DND-41 (cell line): ENCODE data around the gene SP100.
"Not testable (repeated sequence)": the region's sequence is repeated elsewhere in the genome, so short reads cannot be mapped to it uniquely, and the experiment has no call there.

Experiments
- ATAC-seq: fragments of 200-7000 bp; cut with Tn5 transposase; 3 replicates; pipeline ENCODE4 v1.9.1; 2021; ENCODE audit warnings: low read depth; ENCODE audit not compliant: insufficient read depth
- DNase-seq: peaks from one replicate; pipeline ENCODE4 v3.0.0-alpha.2; 2020
- H2AFZ ChIP-seq: 2 replicates; pipeline ENCODE4 v1.6.0; 2012; ENCODE audit warnings: low read depth, low read length
- H3K27ac ChIP-seq: 2 replicates; pipeline ENCODE4 v1.5.1; 2012; ENCODE audit warnings: low read length, inconsistent platforms
- H3K27me3 ChIP-seq: fragments of 200-600 bp; sonication (generic); 2 replicates; pipeline ENCODE4 v1.6.0; 2012; ENCODE audit warnings: low read length, mild to moderate bottlenecking, inconsistent platforms; ENCODE audit not compliant: insufficient read depth, poor library complexity
- H3K36me3 ChIP-seq: 2 replicates; pipeline ENCODE4 v1.5.1; 2012; ENCODE audit warnings: low read length, inconsistent platforms; ENCODE audit not compliant: insufficient read depth
- H3K4me1 ChIP-seq: 2 replicates; pipeline ENCODE4 v1.5.1; 2012; ENCODE audit warnings: mild to moderate bottlenecking, low read length; ENCODE audit not compliant: insufficient read depth
- H3K4me2 ChIP-seq: 2 replicates; pipeline ENCODE4 v1.6.0; 2012; ENCODE audit warnings: mild to moderate bottlenecking, moderate library complexity, low read length, inconsistent platforms; ENCODE audit not compliant: insufficient read depth
- H3K4me3 ChIP-seq, 2 experiments: fragments of 200-600 bp in 1 of 2; shearing (Covaris generic) in 1 of 2; 2 replicates each; pipeline ENCODE4 v1.5.1; 2012 to 2016; ENCODE audit warnings: inconsistent platforms in 2 of 2, low read length in 2 of 2, mild to moderate bottlenecking in 2 of 2, low read depth in 1 of 2, moderate library complexity in 1 of 2
- H3K79me2 ChIP-seq: 2 replicates; pipeline ENCODE4 v1.6.0; 2012; ENCODE audit warnings: low read length, inconsistent platforms; ENCODE audit not compliant: insufficient read depth
- H3K9ac ChIP-seq: 2 replicates; pipeline ENCODE4 v1.6.0; 2012; ENCODE audit warnings: low read depth, mild to moderate bottlenecking, inconsistent platforms, low read length, moderate library complexity
- H3K9me3 ChIP-seq: 2 replicates; pipeline ENCODE4 v1.5.1; 2012; ENCODE audit warnings: low read length, moderate library complexity, mild to moderate bottlenecking, inconsistent platforms; ENCODE audit not compliant: insufficient read depth, severe bottlenecking
- H4K20me1 ChIP-seq: 2 replicates; pipeline ENCODE4 v1.6.0; 2012; ENCODE audit warnings: low read length; ENCODE audit not compliant: insufficient read depth
- EZH2 ChIP-seq: IDR thresholded peaks from 3 replicates; pipeline ENCODE4 v1.6.1; 2012; ENCODE audit warnings: borderline replicate concordance, low read depth, mild to moderate bottlenecking, moderate library complexity, low read length, inconsistent platforms; ENCODE audit not compliant: severe bottlenecking
- TF ChIP-seq, protein P1 (sequence below): IDR thresholded peaks from 2 replicates; pipeline ENCODE4 v1.5.1; 2012; ENCODE audit warnings: borderline replicate concordance, low read length, moderate library complexity, mild to moderate bottlenecking; ENCODE audit not compliant: poor library complexity, severe bottlenecking; ENCODE audit errors: extremely low read depth

SP100 gene

DNA sequence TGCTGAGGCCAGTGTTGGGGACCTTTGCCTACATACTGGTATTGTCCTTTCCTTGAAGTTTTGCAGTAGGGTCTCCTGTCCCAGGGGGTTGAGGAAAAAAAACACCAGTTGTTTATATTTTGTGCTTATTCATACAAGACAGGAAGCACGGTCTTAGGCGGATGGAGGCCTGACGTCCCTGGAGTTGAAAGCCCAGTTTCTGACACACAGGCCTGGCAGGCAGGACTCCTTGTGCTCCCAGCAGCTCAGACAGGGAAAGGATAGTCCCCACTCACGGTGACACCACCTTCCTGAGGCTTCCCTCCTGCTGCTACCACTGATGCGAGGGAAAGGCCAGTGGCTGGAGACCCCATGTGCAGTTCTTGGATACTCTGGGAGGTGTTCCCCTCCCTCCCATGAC, 15.5 kb upstream of the SP100 start:
- no peak overlapping the region for H3K4me3 ChIP-seq
- no peak overlapping the region for H3K27ac ChIP-seq
- H3K9ac ChIP-seq: no peak overlapping the region
- H3K36me3 ChIP-seq: peaks cover 45% of the 10 kb centered on the region
- H3K79me2 ChIP-seq: no peaks in the 10 kb centered on the region
- H4K20me1 ChIP-seq: no peaks in the 10 kb centered on the region
- ATAC-seq (no peak), DNase-seq (no peak)
- TF ChIP-seq, protein P1, sequence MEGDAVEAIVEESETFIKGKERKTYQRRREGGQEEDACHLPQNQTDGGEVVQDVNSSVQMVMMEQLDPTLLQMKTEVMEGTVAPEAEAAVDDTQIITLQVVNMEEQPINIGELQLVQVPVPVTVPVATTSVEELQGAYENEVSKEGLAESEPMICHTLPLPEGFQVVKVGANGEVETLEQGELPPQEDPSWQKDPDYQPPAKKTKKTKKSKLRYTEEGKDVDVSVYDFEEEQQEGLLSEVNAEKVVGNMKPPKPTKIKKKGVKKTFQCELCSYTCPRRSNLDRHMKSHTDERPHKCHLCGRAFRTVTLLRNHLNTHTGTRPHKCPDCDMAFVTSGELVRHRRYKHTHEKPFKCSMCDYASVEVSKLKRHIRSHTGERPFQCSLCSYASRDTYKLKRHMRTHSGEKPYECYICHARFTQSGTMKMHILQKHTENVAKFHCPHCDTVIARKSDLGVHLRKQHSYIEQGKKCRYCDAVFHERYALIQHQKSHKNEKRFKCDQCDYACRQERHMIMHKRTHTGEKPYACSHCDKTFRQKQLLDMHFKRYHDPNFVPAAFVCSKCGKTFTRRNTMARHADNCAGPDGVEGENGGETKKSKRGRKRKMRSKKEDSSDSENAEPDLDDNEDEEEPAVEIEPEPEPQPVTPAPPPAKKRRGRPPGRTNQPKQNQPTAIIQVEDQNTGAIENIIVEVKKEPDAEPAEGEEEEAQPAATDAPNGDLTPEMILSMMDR: no peak
- no peak for TF ChIP-seq EZH2
- no peaks in the 10 kb centered on the region for H3K27me3 ChIP-seq
- no peaks in the 10 kb centered on the region for H3K4me1 ChIP-seq
- H2AFZ ChIP-seq: no peak overlapping the region
- peaks cover 5% of the 10 kb centered on the region for H3K9me3 ChIP-seq
- no peak overlapping the region for H3K4me2 ChIP-seq

DNA sequence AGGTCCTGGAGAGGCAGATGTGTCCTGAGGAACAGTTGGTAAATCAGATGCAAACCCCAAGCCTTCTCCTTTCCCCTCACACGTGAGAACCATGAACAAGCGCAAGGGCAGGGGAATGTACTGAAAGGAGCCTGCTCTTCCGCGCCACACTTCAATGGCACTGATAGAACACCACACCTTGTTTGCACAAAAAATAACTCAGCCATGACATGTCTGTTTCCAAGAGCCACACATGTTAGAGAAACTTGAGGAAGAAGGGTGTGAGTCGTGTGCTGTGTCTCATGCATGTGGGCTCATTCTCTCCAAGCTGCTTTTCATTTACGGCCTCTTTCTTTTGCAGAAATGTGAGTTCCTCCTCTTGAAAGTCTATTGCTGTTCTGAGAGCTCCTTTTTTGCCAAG, 15.0 kb upstream of the SP100 start:
- H3K4me1 ChIP-seq, ATAC-seq: not testable (repeated sequence)

DNA sequence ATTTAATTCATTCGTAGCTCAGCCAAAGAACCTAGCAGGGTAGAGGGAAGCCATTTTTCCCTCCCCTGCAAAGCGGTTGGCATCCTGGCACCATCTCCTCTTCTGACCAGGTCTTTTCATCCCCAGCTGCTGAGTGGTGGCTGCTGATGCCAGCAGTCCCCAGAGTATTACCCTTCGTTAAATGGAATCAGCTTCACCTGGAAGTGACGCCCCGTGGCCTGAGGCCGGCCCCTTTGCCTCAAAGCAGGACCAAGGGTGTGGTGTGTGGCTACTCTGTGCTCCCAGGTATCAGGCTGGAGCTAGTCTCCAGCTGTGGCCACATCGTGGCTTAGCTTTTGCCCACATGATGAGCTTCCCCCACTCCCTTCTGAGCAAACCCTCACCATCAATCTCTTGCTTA, 12.3 kb upstream of the SP100 start:
- Histone ChIP-seq H3K9me3 (no peaks in the 10 kb centered on the region), H3K36me3 (peaks cover 33% of the 10 kb centered on the region), H4K20me1 (no peaks in the 10 kb centered on the region), H3K4me2 (no peak overlapping the region), H3K79me2 (no peaks in the 10 kb centered on the region), H3K4me1 (no peaks in the 10 kb centered on the region), H3K27ac (no peak overlapping the region), H3K27me3 (no peaks in the 10 kb centered on the region), H3K9ac (no peak overlapping the region), H3K4me3 (no peak overlapping the region), H2AFZ (no peak overlapping the region)
- no peak for DNase-seq
- no peak for ATAC-seq
- TF ChIP-seq, protein P1: no peak
- no peak for TF ChIP-seq EZH2

More for the DNA sequence above, 15.0 kb upstream of the SP100 start:
- not testable (repeated sequence) for H3K27me3 ChIP-seq, H3K9me3 ChIP-seq, H2AFZ ChIP-seq, H3K79me2 ChIP-seq, DNase-seq, H3K27ac ChIP-seq, H3K4me2 ChIP-seq, H3K4me3 ChIP-seq, H3K9ac ChIP-seq, H4K20me1 ChIP-seq
- H3K36me3 ChIP-seq: peaks cover 39% of the 10 kb centered on the region

DNA sequence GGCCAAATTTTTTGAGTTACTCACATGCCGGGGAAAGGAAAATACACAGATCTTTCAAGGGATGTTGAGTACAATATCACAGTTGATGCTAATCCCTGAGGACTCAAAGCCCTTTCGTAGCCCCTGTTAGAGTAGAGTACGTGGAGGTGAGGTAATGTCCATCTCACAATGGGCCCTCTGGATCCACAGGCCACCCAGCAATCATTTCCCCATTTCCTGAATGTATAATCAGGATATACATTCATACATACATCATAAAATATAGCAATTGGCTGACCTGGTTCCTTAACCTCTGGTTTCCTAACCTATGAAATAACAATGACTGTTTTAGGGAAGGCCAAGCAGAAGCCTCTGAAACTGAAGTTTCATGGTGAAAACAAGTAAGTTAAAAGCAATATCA, 10.2 kb upstream of the SP100 start:
- H3K27ac ChIP-seq: no peak overlapping the region
- no peak overlapping the region for H3K4me3 ChIP-seq
- H3K9ac ChIP-seq: no peak overlapping the region
- no peak overlapping the region for H2AFZ ChIP-seq
- no peak overlapping the region for H3K4me2 ChIP-seq
- peaks cover 2% of the 10 kb centered on the region for H3K4me1 ChIP-seq
- ATAC-seq: no peak
- TF ChIP-seq, protein P1: no peak
- no peak for TF ChIP-seq EZH2
- H3K9me3 ChIP-seq: no peaks in the 10 kb centered on the region
- H3K27me3 ChIP-seq: no peaks in the 10 kb centered on the region
- peaks cover 21% of the 10 kb centered on the region for H3K36me3 ChIP-seq
- DNase-seq: no peak
- H4K20me1 ChIP-seq: no peaks in the 10 kb centered on the region
- no peaks in the 10 kb centered on the region for H3K79me2 ChIP-seq
